Vagina (tissue), 2 donors: ENCODE measurements around the gene ROR1. TPM values are rescaled to one million over a fixed set of nuclear protein-coding genes. Genes with fewer than 3 reads are reported as not detected.

Source experiments
- DNase-seq, 2 donors: peaks; one replicate each; pipeline ENCODE4 v3.0.0-alpha.2; 2017; ENCODE audit errors: extremely low spot score in 2 of 2
- H3K27ac ChIP-seq: fragments of 200-600 bp; sonication (generic); one replicate; pipeline ENCODE4 v1.5.1; 2019
- H3K27me3 ChIP-seq: fragments of 200-600 bp; sonication (generic); one replicate; pipeline ENCODE4 v1.5.1; 2019
- H3K36me3 ChIP-seq, 2 donors: fragments of 200-600 bp; sonication (generic); one replicate each; pipeline ENCODE4 v1.5.1; 2017 to 2019
- H3K4me1 ChIP-seq: fragments of 200-600 bp; sonication (generic); one replicate; pipeline ENCODE4 v1.5.1; 2019
- H3K4me3 ChIP-seq, 2 donors: fragments of 200-600 bp; sonication (generic); 1 replicate in 1 of 2; 2 replicates in 1 of 2; pipeline ENCODE4 v1.5.1; 2016 to 2019
- H3K9me3 ChIP-seq: fragments of 200-600 bp; sonication (generic); one replicate; pipeline ENCODE4 v1.5.1; 2019
- POLR2A ChIP-seq, 2 donors: fragments of 450-650 bp; IDR thresholded peaks; one replicate each; pipeline ENCODE4 v1.6.1; 2017; ENCODE audit warnings: antibody characterized with exemption in 2 of 2, mild to moderate bottlenecking in 2 of 2, moderate library complexity in 2 of 2
- POLR2AphosphoS5 ChIP-seq, 2 donors: sonication (generic); formaldehyde crosslinking; IDR thresholded peaks; one replicate each; pipeline ENCODE4 v1.9.0; 2017; ENCODE audit warnings: antibody characterized with exemption in 2 of 2, mild to moderate bottlenecking in 2 of 2, low read depth in 1 of 2; ENCODE audit not compliant: insufficient read depth in 1 of 2
- intact Hi-C: fragments of 100-400 bp; cut with DNase I; formaldehyde crosslinking; loops from one replicate; pipeline ENCODE4 v1.15.1; 2023
- total RNA-seq: library from RNA; depleted of rRNA; stranded (reverse); fragments of >200 nt; gene quantifications from one replicate; pipeline ENCODE4 v1.2.3, GENCODE V29; 2016
- TF ChIP-seq, protein P1 (sequence below), 3 experiments: fragments of 450-650 bp in 2 of 3; fragments of 200-600 bp in 1 of 3; sonication (generic) in 1 of 3; IDR thresholded peaks; one replicate each; pipeline ENCODE4 v1.5.1; 2017 to 2019; ENCODE audit warnings: antibody characterized with exemption in 3 of 3, mild to moderate bottlenecking in 2 of 3, moderate library complexity in 2 of 3

The ROR1 gene
- total RNA-seq, 1 donor from 2014 or later: 11.0 TPM

DNA sequence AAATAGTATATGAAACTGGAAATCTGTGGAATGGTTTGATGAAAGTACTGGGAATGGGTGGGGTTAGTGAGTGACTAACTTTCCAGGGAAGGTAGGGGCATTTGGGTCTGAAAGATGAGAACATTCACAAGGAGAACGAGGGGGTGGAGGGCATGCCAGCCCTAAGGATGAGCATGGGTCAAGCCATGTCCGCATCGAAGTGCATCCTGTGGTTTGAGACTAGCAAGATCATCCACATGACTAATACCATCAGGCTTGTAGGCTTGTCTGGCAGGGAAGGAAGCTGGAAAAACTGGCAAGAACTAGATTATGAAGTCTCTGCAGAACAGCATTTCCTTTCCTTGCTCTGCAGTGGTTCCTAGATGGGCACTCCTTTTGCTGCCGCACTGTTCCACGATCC is 359.2 kb downstream of the ROR1 start:
- Histone ChIP-seq H3K9me3 (no peaks in the 10 kb centered on the region), H3K27ac (no peak overlapping the region), H3K4me3 (no peak overlapping the region), H3K36me3 (no peaks in the 10 kb centered on the region), H3K27me3 (no peaks in the 10 kb centered on the region), H3K4me1 (peaks cover 13% of the 10 kb centered on the region)
- intact Hi-C loops: no loop called here
- TF ChIP-seq POLR2AphosphoS5 (IDR thresholded peaks at IDR 0.05; ENCODE audit: insufficient read depth in 1 of 2, low read depth in 1 of 2) (no peak), POLR2A (IDR thresholded peaks at IDR 0.05) (no peak)
- TF ChIP-seq, protein P1, sequence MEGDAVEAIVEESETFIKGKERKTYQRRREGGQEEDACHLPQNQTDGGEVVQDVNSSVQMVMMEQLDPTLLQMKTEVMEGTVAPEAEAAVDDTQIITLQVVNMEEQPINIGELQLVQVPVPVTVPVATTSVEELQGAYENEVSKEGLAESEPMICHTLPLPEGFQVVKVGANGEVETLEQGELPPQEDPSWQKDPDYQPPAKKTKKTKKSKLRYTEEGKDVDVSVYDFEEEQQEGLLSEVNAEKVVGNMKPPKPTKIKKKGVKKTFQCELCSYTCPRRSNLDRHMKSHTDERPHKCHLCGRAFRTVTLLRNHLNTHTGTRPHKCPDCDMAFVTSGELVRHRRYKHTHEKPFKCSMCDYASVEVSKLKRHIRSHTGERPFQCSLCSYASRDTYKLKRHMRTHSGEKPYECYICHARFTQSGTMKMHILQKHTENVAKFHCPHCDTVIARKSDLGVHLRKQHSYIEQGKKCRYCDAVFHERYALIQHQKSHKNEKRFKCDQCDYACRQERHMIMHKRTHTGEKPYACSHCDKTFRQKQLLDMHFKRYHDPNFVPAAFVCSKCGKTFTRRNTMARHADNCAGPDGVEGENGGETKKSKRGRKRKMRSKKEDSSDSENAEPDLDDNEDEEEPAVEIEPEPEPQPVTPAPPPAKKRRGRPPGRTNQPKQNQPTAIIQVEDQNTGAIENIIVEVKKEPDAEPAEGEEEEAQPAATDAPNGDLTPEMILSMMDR (IDR thresholded peaks at IDR 0.05): no peak
- peak in 1 of 2 donors; percentile 86 for DNase-seq

DNA sequence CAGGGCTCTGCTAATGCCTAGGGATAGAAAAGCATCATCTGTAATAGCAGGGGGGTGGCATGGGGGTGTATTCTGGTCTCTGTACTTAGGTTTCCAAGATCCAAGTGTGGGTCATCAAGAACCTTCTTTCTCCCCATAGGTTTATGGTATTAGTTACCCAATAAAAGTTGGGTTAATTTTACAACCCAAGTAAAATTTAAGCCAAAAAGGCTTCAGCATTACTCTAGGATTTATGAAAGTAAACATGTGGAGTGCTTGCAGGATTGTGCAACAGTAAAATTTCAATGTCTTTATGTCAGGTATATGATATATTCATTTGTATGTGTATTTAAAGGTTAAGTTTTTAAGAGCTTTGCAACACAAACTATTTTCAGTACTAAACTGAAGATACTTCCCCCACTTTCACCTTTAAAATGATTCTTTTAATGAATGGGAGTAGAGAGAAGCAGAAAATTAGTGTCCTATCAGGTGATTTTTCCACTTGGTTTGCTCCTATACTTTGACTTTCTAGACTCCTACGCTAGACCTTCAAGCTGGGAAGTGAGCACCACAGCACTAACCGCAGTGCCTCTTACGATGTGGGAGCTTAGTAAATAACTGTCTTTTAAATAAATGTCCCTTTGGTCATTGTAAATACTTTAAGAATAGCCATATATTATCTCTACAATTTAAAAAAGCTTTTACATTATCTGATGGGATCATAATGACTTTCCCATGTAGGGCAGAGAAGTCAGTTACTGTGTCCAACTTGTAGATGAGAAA is 361.8 kb downstream of the ROR1 start:
- intact Hi-C loops: loop anchor here (5.0 kb wide), 2 partner anchors 273 to 358 kb away; no protein-coding TSS in a partner anchor

DNA sequence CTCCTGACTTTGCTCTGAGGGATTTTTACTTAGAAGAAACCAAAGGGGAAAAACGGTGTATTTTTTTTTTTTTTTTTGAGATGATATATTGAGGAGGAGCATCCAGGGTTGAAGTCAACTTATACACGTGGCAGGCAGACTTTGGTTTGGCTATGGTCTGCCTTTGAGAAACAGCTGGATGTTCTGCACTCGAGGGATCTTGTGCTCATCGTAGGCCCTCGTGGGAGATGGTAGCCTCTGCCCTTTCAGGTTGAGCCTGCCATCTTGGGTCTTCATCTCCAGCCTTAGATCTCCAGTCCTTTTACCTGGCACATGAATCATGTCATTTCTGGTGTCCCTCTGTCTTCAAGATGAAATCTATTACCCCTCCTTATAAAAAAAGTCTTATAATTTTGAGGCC is 362.5 kb downstream of the ROR1 start:
- H3K4me3 ChIP-seq: no peak overlapping the region
- H3K4me1 ChIP-seq: peaks cover 13% of the 10 kb centered on the region
- no peak overlapping the region for H3K27ac ChIP-seq
- TF ChIP-seq POLR2AphosphoS5 (IDR thresholded peaks at IDR 0.05; ENCODE audit: insufficient read depth in 1 of 2, low read depth in 1 of 2): no peak
- TF ChIP-seq POLR2A (IDR thresholded peaks at IDR 0.05): no peak
- TF ChIP-seq, protein P1 (IDR thresholded peaks at IDR 0.05): no peak
- intact Hi-C loops: loop anchor here (5.0 kb wide), 2 partner anchors 274 to 359 kb away; no protein-coding TSS in a partner anchor
- H3K9me3 ChIP-seq: no peaks in the 10 kb centered on the region
- H3K27me3 ChIP-seq: no peaks in the 10 kb centered on the region
- DNase-seq: peak in 1 of 2 donors; percentile 77
- no peaks in the 10 kb centered on the region for H3K36me3 ChIP-seq

More for the DNA sequence above, 361.8 kb downstream of the ROR1 start:
- TF ChIP-seq POLR2A (IDR thresholded peaks at IDR 0.05) (no peak), POLR2AphosphoS5 (IDR thresholded peaks at IDR 0.05; ENCODE audit: insufficient read depth in 1 of 2, low read depth in 1 of 2) (peak in 1 of 2 donors; percentile 36)
- TF ChIP-seq, protein P1 (IDR thresholded peaks at IDR 0.05): no peak
- H3K9me3 ChIP-seq: no peaks in the 10 kb centered on the region
- no peaks in the 10 kb centered on the region for H3K27me3 ChIP-seq
- no peaks in the 10 kb centered on the region for H3K36me3 ChIP-seq
- peak in 1 of 2 donors; percentile 34 for DNase-seq
- H3K27ac ChIP-seq: no peak overlapping the region
- peaks cover 13% of the 10 kb centered on the region for H3K4me1 ChIP-seq
- no peak overlapping the region for H3K4me3 ChIP-seq

- H3K4me3 ChIP-seq: no peak overlapping the region
- DNase-seq: peak in 1 of 2 donors; percentile 90
- peaks cover 13% of the 10 kb centered on the region for H3K4me1 ChIP-seq
- intact Hi-C loops: loop anchor here (5.0 kb wide), 2 partner anchors 275 to 360 kb away; no protein-coding TSS in a partner anchor
- no peaks in the 10 kb centered on the region for H3K27me3 ChIP-seq
- no peaks in the 10 kb centered on the region for H3K36me3 ChIP-seq
- H3K9me3 ChIP-seq: no peaks in the 10 kb centered on the region
- no peak for TF ChIP-seq POLR2A (IDR thresholded peaks at IDR 0.05)
- TF ChIP-seq POLR2AphosphoS5 (IDR thresholded peaks at IDR 0.05; ENCODE audit: insufficient read depth in 1 of 2, low read depth in 1 of 2): peak in 1 of 2 donors; percentile 36
- TF ChIP-seq, protein P1 (IDR thresholded peaks at IDR 0.05): peak; percentile 70 to 83 (median 72)
- H3K27ac ChIP-seq: no peak overlapping the region
Observed at GRCh38 chr1:64136752-64137411, 363.1 kb downstream of the ROR1 start.
